GM18868 (cell line): Measurements from ENCODE around the gene AKR1D1.

Source experiments
- ATAC-seq: cut with Tn5 transposase; IDR thresholded peaks from one replicate; pipeline ENCODE4 v1.9.1; 2021; ENCODE audit warnings: mild to moderate bottlenecking, moderate library complexity; ENCODE audit not compliant: unreplicated experiment

The AKR1D1 gene

DNA sequence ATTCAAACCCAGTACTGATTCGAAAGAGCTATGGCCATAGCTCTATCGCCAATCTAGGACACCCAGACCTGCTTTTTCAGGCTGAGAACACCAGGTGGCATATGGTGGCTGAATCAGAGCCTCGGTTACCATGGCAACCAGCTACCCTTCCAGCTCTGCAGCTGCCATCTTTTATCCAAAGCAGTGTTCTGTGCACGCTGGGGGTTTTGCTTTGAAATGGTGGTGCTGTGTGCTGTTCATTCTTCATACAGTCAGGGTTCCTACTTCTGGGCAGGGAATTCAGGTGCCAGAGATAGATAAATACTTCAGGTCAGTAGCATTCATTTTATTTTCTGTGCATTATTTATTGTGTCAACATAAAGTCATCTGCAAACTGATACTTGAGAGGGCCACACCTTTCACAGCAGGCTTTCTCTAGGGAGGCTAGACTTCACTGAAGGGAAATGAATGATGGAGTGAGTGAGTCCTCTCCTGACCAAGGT is 85.4 kb downstream of the AKR1D1 start:
- ATAC-seq: peak; percentile 100

DNA sequence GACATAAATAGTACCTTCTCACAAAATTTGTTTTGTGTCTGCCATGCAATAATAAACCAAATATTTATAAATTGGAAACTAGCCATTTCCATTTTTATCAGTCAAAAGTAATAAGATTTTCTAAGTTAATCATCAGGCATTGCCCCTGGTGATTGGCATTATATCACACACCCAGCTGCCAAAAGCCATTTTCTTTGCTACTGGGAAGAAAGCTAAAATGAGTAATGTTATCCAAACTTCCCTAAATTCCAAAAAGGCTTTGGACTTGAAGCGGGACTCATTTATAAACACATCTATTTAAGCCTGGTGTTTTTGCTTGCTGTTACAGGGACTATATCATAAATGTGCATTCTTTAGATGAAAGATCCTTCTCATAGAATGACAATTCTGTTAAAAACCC is 86.0 kb downstream of the AKR1D1 start:
- no peak for ATAC-seq

DNA sequence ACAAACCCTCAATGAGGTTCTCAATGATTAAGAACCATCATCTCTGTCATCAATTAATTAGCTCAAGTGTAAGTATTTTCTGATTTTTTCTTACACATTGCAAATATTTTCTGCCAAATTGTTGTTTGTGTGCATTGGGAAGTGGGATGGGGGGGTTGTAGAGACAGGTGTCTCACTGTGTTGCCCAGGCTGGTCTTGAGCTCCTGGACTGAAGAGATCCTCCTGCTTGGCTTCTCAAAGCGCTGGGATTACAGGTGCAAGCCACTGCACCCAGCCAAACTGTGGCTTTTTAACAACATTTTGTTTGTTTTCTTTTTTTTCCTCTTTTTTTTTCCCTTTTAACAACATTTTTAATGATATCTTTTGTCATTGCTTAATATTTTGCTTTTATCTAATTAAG is 87.5 kb downstream of the AKR1D1 start:
- no peak for ATAC-seq

DNA sequence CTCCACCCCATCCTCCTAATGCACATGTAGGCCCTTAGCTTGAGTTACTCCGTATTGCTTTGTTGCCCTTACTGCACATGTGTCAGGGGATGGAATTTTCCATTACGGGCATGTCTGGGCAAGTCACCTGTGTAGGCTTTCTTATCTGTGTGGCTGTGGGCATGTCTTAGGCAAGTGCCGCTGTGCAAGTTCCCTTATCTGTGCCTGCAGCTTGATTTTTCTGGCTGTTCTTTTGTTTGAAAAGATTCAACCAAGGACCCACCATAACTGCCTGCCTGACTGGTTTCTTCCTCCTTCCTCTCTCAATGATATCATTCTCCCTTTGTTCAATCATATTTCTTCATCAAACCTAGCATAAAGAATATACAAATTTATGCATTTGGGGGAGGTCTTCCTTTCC is 88.5 kb downstream of the AKR1D1 start:
- ATAC-seq: no peak

DNA sequence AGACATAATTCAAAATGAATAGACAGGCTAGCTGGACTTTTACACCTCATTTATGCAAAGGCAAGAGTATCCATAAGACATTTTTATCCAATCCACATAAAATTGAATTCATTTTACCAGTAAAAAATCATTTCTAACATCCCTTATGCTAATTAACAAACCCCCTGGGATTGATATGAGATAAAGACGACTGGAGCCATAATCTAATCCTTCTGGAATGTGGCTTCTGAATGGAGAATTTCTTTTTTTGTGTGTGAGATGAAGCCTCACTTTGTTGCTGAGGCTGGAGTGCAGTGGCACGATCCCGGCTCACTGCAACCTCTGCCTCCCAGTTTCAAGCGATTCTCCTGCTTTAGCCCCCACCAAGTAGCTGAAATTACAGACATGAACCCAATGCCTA is 90.4 kb downstream of the AKR1D1 start:
- ATAC-seq: no peak

DNA sequence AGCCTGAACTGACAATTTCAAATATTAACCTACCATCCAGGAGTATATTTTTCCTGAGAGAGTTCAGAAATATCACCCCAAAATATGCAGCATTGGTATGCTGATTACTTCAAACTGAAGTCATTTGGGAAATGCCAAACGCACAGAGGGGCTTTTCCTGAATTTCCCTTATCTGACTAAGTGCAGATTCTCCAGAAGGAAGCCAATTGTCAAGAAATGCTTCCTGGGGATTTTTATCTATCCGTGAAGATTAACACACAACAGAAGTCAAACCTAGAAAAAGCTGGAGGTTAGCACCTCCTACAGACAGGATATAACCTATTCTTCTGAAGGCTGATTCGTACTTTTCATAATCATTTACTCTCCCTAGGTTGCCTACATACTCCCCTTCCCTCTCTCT is 91.0 kb downstream of the AKR1D1 start:
- ATAC-seq: no peak

DNA sequence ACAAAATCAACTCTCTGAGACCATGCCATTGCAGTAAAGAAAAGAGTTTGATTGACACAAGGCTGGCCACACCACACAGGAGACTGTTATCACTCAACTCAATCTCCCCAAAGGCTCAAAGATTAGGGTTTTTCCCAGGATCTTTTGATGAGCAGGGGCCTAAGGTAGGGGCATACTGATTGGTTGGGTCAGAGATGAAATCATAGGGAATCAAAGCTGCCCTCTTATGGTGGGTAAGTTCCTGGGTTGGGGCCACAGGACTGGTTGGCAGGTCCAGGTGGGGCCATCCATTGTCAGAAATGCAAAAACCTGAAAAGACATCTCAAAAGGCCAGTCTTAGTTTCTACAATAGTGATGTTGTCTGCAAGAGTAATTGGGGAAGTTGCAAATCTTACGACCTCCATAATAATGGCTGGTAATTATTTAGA is 91.6 kb downstream of the AKR1D1 start:
- peak; percentile 28 for ATAC-seq
